Spleen (tissue), 11 donors: ENCODE measurements around the gene NTRK2. TPM values are rescaled to one million over a fixed set of nuclear protein-coding genes. Genes with fewer than 3 reads are reported as not detected.
"Not testable (repeated sequence)": the region's sequence is repeated elsewhere in the genome, so short reads cannot be mapped to it uniquely, and the experiment has no call there.

Source experiments
- DNase-seq: peaks from one replicate; pipeline ENCODE4 v3.0.0-alpha.2; 2020
- H3K27ac ChIP-seq, 8 donors: fragments of 200-600 bp; sonication (generic) in 7 of 8; 1 replicate in 4 of 8; 2 replicates in 4 of 8; pipeline versions ENCODE4 v1.5.0 to v1.8.0; 2016 to 2021; ENCODE audit warnings: inconsistent platforms in 4 of 8, mild to moderate bottlenecking in 4 of 8, moderate library complexity in 1 of 8
- H3K27me3 ChIP-seq, 7 donors: fragments of 200-600 bp; sonication (generic) in 6 of 7; replicated peaks in 1 of 7; 1 replicate in 4 of 7; 2 replicates in 3 of 7; pipeline versions ENCODE4 v1.5.0 to v1.8.0; 2016 to 2021; ENCODE audit warnings: inconsistent platforms in 3 of 7, mild to moderate bottlenecking in 1 of 7
- H3K36me3 ChIP-seq, 6 donors: fragments of 200-600 bp; sonication (generic) in 5 of 6; 1 replicate in 4 of 6; 2 replicates in 2 of 6; pipeline versions ENCODE4 v1.5.0 to v1.8.0; 2016 to 2021; ENCODE audit warnings: inconsistent platforms in 2 of 6
- H3K4me1 ChIP-seq, 6 donors: fragments of 200-600 bp; sonication (generic) in 5 of 6; 1 replicate in 3 of 6; 2 replicates in 3 of 6; pipeline versions ENCODE4 v1.5.0 to v1.8.0; 2016 to 2021; ENCODE audit warnings: inconsistent platforms in 3 of 6
- H3K4me3 ChIP-seq, 8 donors: fragments of 200-600 bp; sonication (generic) in 7 of 8; 1 replicate in 4 of 8; 2 replicates in 4 of 8; pipeline versions ENCODE4 v1.5.0 to v1.8.0; 2016 to 2021; ENCODE audit warnings: inconsistent platforms in 4 of 8, mild to moderate bottlenecking in 4 of 8, moderate library complexity in 2 of 8
- H3K9me3 ChIP-seq, 8 donors: fragments of 200-600 bp; sonication (generic) in 7 of 8; 1 replicate in 4 of 8; 2 replicates in 4 of 8; pipeline versions ENCODE4 v1.5.0 to v1.8.0; 2016 to 2021; ENCODE audit warnings: inconsistent platforms in 4 of 8
- CTCF ChIP-seq, 11 experiments: fragments of 200-600 bp in 7 of 11; fragments of 450-650 bp in 4 of 11; sonication (generic) in 4 of 11; IDR thresholded peaks in 8 of 11; conservative IDR thresholded peaks in 3 of 11; 1 replicate in 7 of 11; 2 replicates in 4 of 11; pipeline versions ENCODE4 v1.4.0 to v1.8.0; 2016 to 2021; ENCODE audit warnings: antibody characterized with exemption in 11 of 11, inconsistent platforms in 4 of 11, mild to moderate bottlenecking in 1 of 11
- POLR2A ChIP-seq, 3 donors: fragments of 450-650 bp; IDR thresholded peaks; one replicate each; pipeline ENCODE4 v1.5.1; 2017; ENCODE audit warnings: antibody characterized with exemption in 3 of 3, mild to moderate bottlenecking in 1 of 3
- POLR2AphosphoS5 ChIP-seq, 3 donors: sonication (generic); formaldehyde crosslinking; IDR thresholded peaks; one replicate each; pipeline ENCODE4 v1.5.1; 2017; ENCODE audit warnings: antibody characterized with exemption in 3 of 3
- WGBS, 5 donors: extraction: QIAGEN DNeasy Blood & Tissue Kit in 3 of 5; methylation state at CpG; one replicate each; pipeline versions ENCODE4 v1.1.5 to v1.1.7; 2013 to 2018; 5-methylcytosine and 5-hydroxymethylcytosine counted together
- intact Hi-C: fragments of 100-400 bp; cut with DNase I; formaldehyde crosslinking; loops from one replicate; pipeline ENCODE4 v1.15.0; 2023; ENCODE audit warnings: low total_unique reads
- polyA plus RNA-seq, 3 donors: library from polyadenylated mRNA; stranded (reverse); fragments of 200-250 nt; gene quantifications; one replicate each; pipeline ENCODE4 v1.2.1, GENCODE V29; 2013
- total RNA-seq, 7 donors: library from RNA; depleted of rRNA in 3 of 7; stranded (reverse); fragments of >200 nt in 3 of 7; fragmentation: NEBNext Ultra II Directional in 4 of 7; extraction: Animal tissue kit (Norgen Biotek cat#: 25700) in 4 of 7; gene quantifications; one replicate each; pipeline versions ENCODE4 v1.1.0 to v1.2.1, GENCODE V29; 2016 to 2021
- donor health status: healthy with polysubstance abuse.
- donor health status: DM: no; HTN: no; CAD: no; lungs with moderate emphysema.
- donor health status: DM: no; HTN: no; CAD: no.
- donor health status: Bipolar disorder and iron deficiency.
- donor health status: healthy.
- donor health status: DM: no; HTN: no; CAD: no.
- donor health status: DM: yes; HTN: yes; CAD: no.

The NTRK2 gene
- total and polyA plus RNA-seq, 10 donors = 0.63 to 22.7 (median 8.9) TPM

- 75 to 86% (median 84%) methylated on average over 3 of the region's 3 CpGs for WGBS, 5 donors
- H3K4me1 ChIP-seq = no peaks in the 10 kb centered on the region
- no peak overlapping the region for H3K4me3 ChIP-seq
Measured at GRCh38 chr9:85067792-85068191, 398.3 kb downstream of the NTRK2 start.

GRCh38 chr9:85069421-85069820, 399.9 kb downstream of the NTRK2 start:
- H3K4me1 ChIP-seq, DNase-seq, H3K9me3 ChIP-seq, H3K27me3 ChIP-seq, H3K27ac ChIP-seq, H3K36me3 ChIP-seq, H3K4me3 ChIP-seq, intact Hi-C loops: not testable (repeated sequence)
- 84 to 100% (median 87%) methylated on average over 2 to 3 of the region's 3 CpGs for WGBS, 5 donors

More at GRCh38 chr9:85067792-85068191, 398.3 kb downstream of the NTRK2 start:
- Histone ChIP-seq H3K27ac (no peak overlapping the region), H3K27me3 (peaks cover 0 to 7% (median 0%) of the 10 kb centered on the region in 7 donors), H3K9me3 (peaks cover 0 to 6% (median 0%) of the 10 kb centered on the region in 8 donors), H3K36me3 (no peaks in the 10 kb centered on the region)
- no peak for DNase-seq
- intact Hi-C loops = no loop called here
- TF ChIP-seq POLR2A (IDR thresholded peaks at IDR 0.05) (no peak), CTCF (IDR thresholded peaks at IDR 0.05 in 8 of 11, conservative IDR thresholded peaks at IDR 0.05 in 3 of 11) (no peak), POLR2AphosphoS5 (IDR thresholded peaks at IDR 0.05) (no peak)
